ENCODE results near the gene CHD9.
A peak's percentile ranks its signal among the peaks of the same experiment; 100 is the strongest.
"Not testable (repeated sequence)": the region's sequence is repeated elsewhere in the genome, so short reads cannot be mapped to it uniquely, and the experiment has no call there.

Gene CHD9

DNA sequence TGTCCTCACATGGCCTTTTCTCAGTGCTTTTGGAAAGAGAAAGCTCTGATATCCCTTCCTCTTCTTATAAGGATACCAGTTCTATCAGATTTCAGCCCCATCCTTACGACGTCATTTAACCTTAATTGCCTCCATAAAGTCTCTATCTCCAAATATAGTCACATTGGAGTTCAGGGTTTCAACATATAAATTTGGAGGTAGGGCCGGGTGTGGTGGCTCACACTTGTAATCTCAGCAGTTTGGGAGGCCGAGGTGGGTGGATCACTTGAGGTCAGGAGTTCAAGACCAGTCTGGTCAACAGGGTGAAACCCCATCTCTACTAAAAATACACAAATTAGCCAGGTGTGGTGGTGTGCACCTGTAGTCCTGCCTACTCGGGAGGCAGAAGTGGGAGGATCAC is 7.3 kb upstream of the CHD9 start:
- DNase-seq = not testable (repeated sequence)

DNA sequence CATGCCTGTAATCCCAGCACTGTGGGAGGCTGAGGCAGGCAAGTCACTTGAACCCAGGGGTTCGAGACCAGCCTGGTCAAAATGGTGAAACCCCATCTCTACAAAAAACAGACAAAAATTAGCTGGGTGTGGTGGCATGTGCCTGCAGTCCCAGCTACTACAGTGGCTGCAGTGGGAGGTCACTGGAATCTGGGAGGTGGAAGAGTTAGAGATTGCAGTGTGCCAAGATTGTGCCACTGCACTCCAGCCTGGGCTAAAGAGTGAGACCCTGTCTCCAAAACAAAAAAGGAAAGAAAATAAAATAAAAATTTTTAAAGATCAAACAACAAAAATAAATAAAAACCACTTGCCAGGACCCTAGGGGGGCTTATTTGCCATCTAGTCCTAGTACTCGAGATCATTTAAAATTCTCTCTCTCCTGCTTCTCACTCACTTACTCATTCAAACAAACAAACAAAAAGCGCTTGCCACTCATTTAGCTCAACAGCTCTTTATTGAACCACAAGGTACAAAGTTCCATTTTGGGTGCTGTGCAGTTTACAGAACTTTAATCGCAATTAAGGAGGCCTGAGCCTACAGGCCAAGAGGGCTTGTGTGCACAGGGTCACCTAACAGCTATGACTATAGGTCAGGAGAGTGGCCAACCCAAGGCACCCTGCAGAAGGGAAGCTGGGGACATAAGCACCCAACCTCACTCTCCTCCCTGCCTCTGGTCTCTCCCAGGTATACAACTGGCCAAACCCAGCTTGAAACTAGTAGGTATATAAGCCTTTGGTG is 6.5 kb upstream of the CHD9 start:
- DNase-seq = no peak

- not testable (repeated sequence) for DNase-seq
Measured at GRCh38 chr16:53051255-53051654, 3.5 kb upstream of the CHD9 start.

DNA sequence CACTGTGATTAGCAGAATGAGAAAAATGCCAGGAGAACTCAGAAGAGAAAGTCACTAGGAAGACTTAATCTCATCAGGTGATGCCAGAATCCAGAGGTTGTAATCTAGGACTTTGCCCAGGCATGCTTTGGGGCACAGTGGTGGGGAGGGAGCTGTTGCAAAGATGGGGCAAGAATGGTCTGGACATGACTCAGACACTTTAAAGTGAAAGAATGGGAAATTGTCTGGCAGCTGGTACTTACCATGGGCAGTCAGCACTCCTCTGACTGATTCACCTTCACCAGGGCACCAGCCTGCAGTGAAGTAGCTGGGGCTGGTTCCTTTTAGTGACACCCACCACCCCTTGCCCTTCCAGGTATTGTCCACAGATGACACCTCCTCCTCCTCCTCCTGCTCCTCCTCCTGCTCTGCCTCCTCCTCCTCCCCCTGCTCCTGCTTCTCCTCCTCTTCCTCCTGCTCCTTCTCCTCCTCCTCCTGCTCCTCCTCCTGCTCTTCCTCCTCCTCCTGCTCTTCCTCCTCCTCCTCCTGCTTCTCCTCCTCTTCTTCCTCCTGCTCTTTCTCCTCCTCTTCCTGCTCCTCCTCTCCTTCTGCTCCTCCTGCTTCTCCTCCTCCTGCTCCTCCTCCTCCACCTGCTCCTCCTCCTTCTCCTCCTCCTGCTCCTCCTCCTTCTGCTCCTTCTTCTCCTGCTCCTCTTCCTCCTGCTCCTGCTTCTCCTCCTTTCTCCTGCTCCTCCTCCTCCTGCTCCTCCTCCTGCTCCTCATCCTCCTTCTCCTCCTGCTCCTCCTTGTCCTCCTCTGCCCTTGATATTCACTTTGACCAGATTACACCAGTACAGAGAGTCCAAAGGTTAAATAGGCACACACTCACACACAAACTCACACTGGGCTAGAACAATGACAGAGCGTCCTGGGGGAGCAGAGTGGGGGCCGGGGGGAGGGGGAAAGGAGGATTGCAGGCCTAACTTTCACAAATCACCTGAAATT is 2.0 kb upstream of the CHD9 start, which contains the start of gene CHD9NB:
TSS of gene CHD9NB (minus strand) at position 379 of the 983 bp plus-strand sequence. CDS start 8,739 bp downstream, outside the sequence.
- DNase-seq = no peak

DNA sequence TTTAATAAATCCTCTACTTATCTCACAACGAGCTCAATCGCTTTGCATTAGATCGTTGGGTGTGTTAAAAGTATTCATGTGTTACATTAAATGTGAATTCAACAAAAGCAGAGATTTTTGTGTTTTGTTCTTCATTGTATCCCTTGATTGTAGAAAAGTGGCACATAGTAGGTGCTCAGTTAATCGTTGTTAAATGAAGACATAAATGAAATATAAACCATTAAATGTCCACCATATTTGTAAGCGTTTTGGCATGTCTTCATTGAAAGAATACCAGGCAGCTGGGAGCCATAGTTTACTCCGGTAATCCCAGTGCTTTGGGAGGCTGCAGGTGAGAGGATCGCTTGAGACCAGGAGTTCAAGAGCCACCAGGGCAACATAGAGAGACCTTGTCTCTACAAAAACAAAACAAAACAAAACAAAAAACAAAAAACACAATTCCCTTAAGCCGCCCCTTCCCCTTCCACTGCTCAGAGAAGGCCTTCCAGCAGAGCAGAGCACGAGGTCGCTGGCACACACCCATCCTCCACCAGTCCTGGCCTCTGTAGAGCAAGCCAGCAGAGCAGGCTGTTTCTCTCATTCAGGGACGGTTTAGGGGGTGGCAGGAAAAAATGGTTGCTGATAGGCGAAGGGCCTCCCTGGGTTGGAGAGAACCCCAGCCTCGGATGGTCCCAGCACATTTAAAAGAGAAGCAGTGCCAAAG is 673 bp upstream of the CHD9 start:
- DNase-seq = peak in 1 of 2 donors; percentile 2

GRCh38 chr16:53055541-53056391 is 975 bp downstream of the CHD9 start:
- DNase-seq = peak in 1 of 2 donors; percentile 6

DNA sequence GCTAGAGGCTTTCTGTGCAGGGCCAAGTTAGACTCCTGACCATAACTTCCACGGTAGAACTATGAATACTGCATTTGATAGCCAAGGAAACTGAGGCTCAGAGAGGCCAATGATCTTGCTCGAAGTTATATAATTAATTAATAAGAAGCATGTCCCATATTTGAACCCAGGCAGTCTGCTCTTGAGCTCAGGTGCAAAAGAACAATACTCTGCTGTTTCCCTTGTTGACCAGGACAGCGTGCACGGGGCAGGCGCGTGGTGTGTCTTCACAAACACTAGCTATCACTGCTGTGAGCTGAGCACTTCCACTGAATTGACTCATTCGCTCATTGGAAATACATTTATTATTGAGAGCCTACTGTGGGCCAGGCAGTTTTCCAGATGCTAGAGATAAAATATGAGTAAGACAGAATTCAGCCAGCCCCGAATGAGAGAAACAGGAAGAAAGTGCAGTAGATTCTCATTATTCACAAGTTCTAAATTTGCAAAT is 1.6 kb downstream of the CHD9 start:
- DNase-seq = no peak

DNA sequence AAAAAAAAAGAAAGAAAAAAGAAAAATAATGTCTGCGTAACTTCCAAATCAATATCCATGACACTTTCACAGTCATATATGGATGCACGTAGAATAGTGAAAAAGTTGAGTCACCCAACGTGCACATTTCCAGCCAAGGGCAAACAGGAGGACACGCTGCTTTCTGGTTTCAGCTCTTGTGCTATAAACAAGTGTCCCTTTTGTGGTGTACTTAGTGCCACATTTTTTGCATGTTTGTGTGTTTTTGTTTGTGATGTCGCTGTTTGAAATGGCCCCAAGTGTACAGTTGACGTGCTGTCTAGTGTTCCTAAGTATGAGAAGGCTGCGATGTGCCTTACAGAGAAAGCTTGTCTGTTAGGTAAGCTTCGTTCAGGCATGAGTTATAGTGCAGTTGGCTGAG is 2.9 kb downstream of the CHD9 start:
- no peak for DNase-seq

- DNase-seq = no peak
Measured at GRCh38 chr16:53058441-53058840, 3.6 kb downstream of the CHD9 start.

- no peak for DNase-seq
Measured at GRCh38 chr16:53058882-53059281, 4.1 kb downstream of the CHD9 start.

GRCh38 chr16:53059672-53060071 is 4.9 kb downstream of the CHD9 start:
- DNase-seq = no peak

DNA sequence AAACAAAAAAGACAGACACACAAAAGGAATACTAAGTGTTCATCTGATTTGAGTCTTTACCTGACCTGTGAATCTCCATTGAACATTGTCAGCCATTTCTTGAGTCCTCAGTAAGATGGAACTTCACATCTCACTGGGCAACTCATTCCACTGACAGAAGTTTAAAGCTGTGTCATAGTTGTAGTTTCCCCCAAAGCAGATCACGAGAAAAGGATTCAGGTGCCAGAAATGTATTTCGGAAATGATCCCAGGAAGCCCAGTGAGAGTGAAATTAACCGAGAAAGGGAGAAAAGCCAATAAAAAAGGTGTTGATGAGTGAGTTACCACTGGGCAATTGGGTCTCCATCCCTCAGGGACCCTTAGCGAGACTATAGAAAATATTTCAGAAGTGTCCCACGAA is 6.5 kb downstream of the CHD9 start:
- no peak for DNase-seq

GRCh38 chr16:53061701-53062159 is 6.9 kb downstream of the CHD9 start:
- peak in 1 of 2 donors; percentile 9 for DNase-seq

- no peak for DNase-seq
Measured at GRCh38 chr16:53064081-53064578, 9.3 kb downstream of the CHD9 start.

- no peak for DNase-seq
Measured at GRCh38 chr16:53065461-53066061, 10.8 kb downstream of the CHD9 start.

- no peak for DNase-seq
Measured at GRCh38 chr16:53067675-53068074, 12.9 kb downstream of the CHD9 start.

GRCh38 chr16:53068423-53068833 is 13.6 kb downstream of the CHD9 start:
- no peak for DNase-seq

- DNase-seq = no peak
Measured at GRCh38 chr16:53069772-53070171, 15.0 kb downstream of the CHD9 start.

DNA sequence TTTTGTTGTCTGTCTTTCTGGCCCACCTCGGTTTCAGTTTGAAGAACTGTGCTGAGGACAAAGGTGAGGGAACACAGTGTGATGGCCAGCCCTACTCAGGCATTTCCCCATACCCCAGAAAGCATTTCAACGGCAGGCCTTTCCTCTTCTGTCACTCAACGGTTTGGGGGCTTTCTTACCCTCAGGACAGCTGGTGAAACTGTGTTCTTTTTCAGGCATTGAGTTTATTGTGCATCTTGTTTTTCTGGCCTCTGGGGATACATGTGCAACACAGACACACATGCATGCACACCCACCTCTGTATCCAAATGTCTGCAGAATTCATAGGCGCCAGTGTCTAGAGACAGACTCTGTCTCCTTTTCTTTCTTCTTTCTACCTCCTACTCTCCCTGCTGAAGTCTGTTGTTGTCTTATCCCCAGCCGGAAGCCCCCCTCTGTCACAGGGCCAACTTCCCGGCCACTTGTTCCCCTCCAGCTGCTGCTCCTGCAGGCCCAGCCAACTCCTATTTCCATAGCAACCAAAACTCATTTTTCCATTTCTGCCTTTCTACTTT is 17.0 kb downstream of the CHD9 start:
- no peak for DNase-seq

DNA sequence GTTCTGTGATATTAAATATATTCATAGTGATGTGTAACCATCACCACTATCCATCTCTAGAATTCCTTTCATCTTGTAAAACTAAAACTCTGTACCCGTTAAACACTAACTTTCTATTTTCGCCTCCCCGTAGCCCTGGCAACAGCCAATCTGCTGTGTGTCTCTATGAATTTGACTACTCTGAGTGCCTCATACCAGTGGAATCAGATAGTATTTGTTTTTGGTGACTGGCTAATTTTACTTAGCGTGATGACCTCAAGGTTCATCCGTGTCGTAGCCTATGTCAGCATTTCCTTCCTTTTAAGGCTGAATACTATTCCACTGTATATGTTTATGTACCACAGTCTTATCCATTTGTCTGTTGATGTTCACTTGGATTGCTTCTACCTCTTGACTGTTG is 18.2 kb downstream of the CHD9 start:
- DNase-seq = no peak

- DNase-seq = not testable (repeated sequence)
Measured at GRCh38 chr16:53074296-53074695, 19.5 kb downstream of the CHD9 start.
